ENCODE data around the gene P3H2. TPM values are rescaled to one million over a fixed set of nuclear protein-coding genes. Genes with fewer than 3 reads are reported as not detected.

The P3H2 gene
- total and polyA plus RNA-seq, 2 of the 4 experiments (the other 2 are of a cell fraction), result 54.7 to 64.3 TPM

DNA sequence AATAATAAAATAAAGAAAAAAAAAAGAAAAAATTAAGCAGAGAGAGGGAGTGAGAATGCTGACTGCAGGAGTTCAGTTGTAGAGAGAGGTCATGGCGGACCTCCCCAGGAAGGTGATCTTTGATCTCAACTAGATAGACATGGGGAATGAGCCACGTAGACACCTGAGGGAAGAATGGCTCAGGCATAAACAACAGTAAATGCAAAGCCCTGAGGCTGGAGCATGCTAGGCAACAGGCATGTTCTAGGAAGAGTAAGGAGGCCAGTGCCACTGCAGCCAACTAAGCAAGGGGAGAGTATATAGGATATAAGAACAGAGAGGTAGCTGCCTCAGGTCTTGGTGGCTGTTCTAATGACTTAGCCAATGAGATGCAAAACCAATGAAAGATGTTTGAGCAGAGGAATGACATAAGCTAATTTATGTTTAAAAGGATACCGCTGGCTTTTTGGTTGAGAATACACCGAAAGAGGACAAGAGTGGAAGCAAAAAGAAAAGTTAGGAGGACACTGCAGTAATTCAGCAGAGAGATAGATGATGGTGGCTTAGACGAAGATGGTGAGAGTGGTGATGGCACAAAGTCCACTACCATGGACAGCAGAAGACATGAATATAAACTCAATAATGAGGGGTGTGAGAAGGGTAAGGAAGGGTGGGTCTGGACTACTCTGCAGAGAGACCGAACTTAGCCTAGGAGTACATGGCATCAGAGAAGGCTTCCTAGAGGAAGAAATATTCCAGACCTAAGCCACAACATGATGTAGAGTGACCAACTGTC is 174.6 kb downstream of the P3H2 start (continued):
- no peak for TF ChIP-seq RAD21 (IDR thresholded peaks at IDR 0.05; ENCODE audit: low read length)

DNA sequence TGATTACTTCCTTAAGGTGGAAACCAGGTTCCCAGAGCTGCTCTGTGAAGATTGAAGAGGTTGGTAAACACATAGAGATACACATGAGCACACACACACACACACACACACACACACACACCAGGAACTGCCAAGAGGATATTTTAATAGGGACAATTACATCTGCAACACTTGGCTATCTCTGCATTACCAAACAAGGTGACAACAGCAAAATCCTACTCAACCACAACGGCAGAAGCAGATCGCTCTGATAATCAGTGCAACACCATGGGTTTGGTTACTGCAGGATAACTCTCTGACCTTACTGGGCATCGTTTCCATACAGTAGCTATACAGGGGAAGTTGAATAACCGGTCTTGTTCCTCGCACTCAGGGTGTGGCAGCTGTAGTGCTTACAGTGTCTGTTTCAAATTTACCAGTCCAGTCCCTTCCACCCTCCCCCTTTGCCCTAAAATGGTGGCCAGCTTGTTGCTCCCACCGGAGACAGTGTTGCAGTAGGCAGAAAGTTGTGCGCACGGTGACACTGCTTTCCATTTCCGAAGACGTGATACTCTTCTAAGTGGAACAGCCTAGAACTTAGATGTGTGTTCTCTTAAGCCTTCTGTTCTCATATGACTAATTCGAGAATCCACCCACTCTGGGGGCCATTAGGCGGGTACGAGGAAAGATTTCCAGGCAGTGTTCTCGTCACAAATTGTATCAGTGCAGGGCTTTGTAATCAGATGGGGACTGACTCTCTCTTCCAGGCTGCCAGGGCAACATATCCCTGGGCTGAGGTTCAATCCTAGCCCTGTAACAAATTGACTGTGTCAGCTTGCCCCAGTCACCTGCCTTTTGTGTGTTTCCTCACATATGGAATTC is 176.2 kb downstream of the P3H2 start:
- Histone ChIP-seq H3K27ac (ENCODE audit: insufficient read depth, low read length) (no peak overlapping the region), H2AK9ac (replicated peaks; ENCODE audit: low read depth, low read length, poor library complexity) (no peak overlapping the region), H3K79me1 (ENCODE audit: low read depth in 1 of 2, low read length in 2 of 2) (no peaks in the 10 kb centered on the region), H4K5ac (ENCODE audit: low read depth, low read length) (no peak overlapping the region), H3K4ac (ENCODE audit: low read depth, low read length) (no peak overlapping the region), H4K91ac (ENCODE audit: insufficient read depth, low read depth, low read length) (no peak overlapping the region), H3K23ac (ENCODE audit: low read depth, low read length) (no peak overlapping the region), H3K27me3 (ENCODE audit: control insufficient read depth, insufficient read depth, low read length) (peaks cover 21% of the 10 kb centered on the region), H2AK5ac (ENCODE audit: low read depth, low read length) (no peak overlapping the region), H3K4me2 (ENCODE audit: low read depth, low read length) (no peak overlapping the region), H3K18ac (ENCODE audit: low read depth, low read length) (no peak overlapping the region), H3K9me1 (ENCODE audit: insufficient read depth, low read length) (no peaks in the 10 kb centered on the region), H2AFZ (replicated peaks; ENCODE audit: low read length, poor library complexity) (no peak overlapping the region), H4K20me1 (ENCODE audit: insufficient read depth, low read length) (no peaks in the 10 kb centered on the region), H3K4me3 (ENCODE audit: insufficient read depth, low read depth, low read length) (no peak overlapping the region), H3K36me3 (ENCODE audit: control insufficient read depth, insufficient read depth, low read length) (no peaks in the 10 kb centered on the region), H2BK120ac (ENCODE audit: low read depth, low read length) (no peak overlapping the region), H3K4me1 (ENCODE audit: control insufficient read depth, insufficient read depth, low read length) (no peaks in the 10 kb centered on the region; the same call in 1 of the 2 replicates), H2BK20ac (ENCODE audit: low read depth, low read length) (no peak overlapping the region), H3K9ac (ENCODE audit: low read depth, low read length) (no peak overlapping the region), H4K8ac (ENCODE audit: low read depth in 2 of 2, low read length in 2 of 2) (no peak overlapping the region), H3K9me3 (ENCODE audit: control insufficient read depth, insufficient read depth, low read length) (no peaks in the 10 kb centered on the region), H3K56ac (ENCODE audit: extremely low read depth, insufficient read depth, low read length) (no peak overlapping the region), H2BK15ac (ENCODE audit: low read depth, low read length) (no peak overlapping the region), H2BK5ac (ENCODE audit: low read depth, low read length, poor library complexity, severe bottlenecking) (no peak overlapping the region), H3K14ac (replicated peaks; ENCODE audit: low read depth, low read length) (no peak overlapping the region)
- DNase-seq (no peak), ATAC-seq (ENCODE audit: low read depth) (no peak)
- BruUV-seq (replicated peaks), result no TSS peak
- CTCF ChIA-PET, result no interaction called here
- intact Hi-C loops (cut with micrococcal nuclease) (no loop called here), dilution Hi-C loops (cut with HindIII; ENCODE audit: low sequenced_read_pairs, unreplicated experiment) (no loop called here), in situ Hi-C loops (cut with MboI; ENCODE audit: low sequenced_read_pairs) (loop anchor here (10.0 kb wide), 2 partner anchors 290 to 680 kb away; no protein-coding TSS in a partner anchor)
- POLR2A ChIA-PET (ENCODE audit: unreplicated experiment), result no interaction called here
- TF ChIP-seq CEBPB (IDR thresholded peaks at IDR 0.05; ENCODE audit: low read depth, low read length) (no peak), MXI1 (IDR thresholded peaks at IDR 0.05; ENCODE audit: borderline replicate concordance, low read depth, low read length) (no peak), BHLHE40 (IDR thresholded peaks at IDR 0.05; ENCODE audit: low read depth, low read length) (no peak), CHD1 (IDR thresholded peaks at IDR 0.05; ENCODE audit: low read depth, low read length) (no peak), POLR2A (IDR thresholded peaks at IDR 0.05; ENCODE audit: low read depth, low read length) (no peak)
- 98% methylated on average over 6 of the region's 14 CpGs; no CpG with 5 or more reads in 1 of the 2 experiments for WGBS, 2 experiments (ENCODE audit: extremely low coverage in 2 of 2, insufficient read length in 1 of 2)

All from IMR-90 (cell line).